HepG2 (cell line): Measurements from ENCODE around the gene FSHR.

Source experiments
- KDM5B ChIP-seq: sonication (generic); formaldehyde crosslinking; IDR thresholded peaks from 2 replicates; pipeline ENCODE4 v1.4.0; 2020; ENCODE audit warnings: missing genetic modification reagents, mild to moderate bottlenecking, borderline replicate concordance
- SUZ12 ChIP-seq: fragments of 150-350 bp; IDR thresholded peaks from 2 replicates; pipeline ENCODE4 v1.6.1; 2014; ENCODE audit warnings: low read depth, low read length
- ZNF512 ChIP-seq: sonication (generic); formaldehyde crosslinking; IDR thresholded peaks from 2 replicates; pipeline ENCODE4 v1.4.0; 2020; ENCODE audit warnings: mild to moderate bottlenecking, missing genetic modification reagents

- no peak for TF ChIP-seq ZNF512 (CRISPR knock-in tag)
- no peak for TF ChIP-seq KDM5B (CRISPR knock-in tag)
- TF ChIP-seq SUZ12, result no peak
These were observed 11.3 kb upstream of the FSHR start for GRCh38 chr2:49165662-49166061.
